PC-9 (cell line): ENCODE measurements around the gene DNAAF1.

ENCODE experiments used
- EZH2 ChIP-seq: fragments of 200-600 bp; sonication (generic); IDR thresholded peaks from 2 replicates; pipeline ENCODE4 v1.8.0; 2017; ENCODE audit warnings: antibody characterized with exemption, low read depth
- TF ChIP-seq, protein P1 (sequence below): fragments of 200-600 bp; sonication (generic); conservative IDR thresholded peaks from 2 replicates; pipeline ENCODE4 v1.6.1; 2017; ENCODE audit warnings: mixed run types, antibody characterized with exemption, mild to moderate bottlenecking, moderate library complexity

DNA sequence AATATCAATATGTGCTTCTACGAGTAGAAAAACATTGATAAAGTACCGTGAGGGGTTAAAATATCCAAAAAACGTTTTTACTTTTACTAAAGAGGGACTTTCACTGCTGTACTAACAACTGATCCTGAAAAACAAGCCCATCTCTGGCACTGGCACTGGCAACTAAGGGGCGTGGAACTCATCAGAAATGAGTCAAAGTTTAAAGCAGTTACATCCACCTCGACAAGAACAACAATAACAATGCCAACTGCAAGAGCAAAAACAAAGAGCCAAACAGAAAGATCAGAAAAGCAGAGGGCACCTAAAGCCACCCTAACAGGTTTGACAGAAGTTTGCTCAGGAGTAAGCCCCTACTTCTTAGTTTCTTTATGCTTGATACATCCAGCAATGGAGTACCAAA, 41.4 kb upstream of the DNAAF1 start:
- TF ChIP-seq, protein P1, sequence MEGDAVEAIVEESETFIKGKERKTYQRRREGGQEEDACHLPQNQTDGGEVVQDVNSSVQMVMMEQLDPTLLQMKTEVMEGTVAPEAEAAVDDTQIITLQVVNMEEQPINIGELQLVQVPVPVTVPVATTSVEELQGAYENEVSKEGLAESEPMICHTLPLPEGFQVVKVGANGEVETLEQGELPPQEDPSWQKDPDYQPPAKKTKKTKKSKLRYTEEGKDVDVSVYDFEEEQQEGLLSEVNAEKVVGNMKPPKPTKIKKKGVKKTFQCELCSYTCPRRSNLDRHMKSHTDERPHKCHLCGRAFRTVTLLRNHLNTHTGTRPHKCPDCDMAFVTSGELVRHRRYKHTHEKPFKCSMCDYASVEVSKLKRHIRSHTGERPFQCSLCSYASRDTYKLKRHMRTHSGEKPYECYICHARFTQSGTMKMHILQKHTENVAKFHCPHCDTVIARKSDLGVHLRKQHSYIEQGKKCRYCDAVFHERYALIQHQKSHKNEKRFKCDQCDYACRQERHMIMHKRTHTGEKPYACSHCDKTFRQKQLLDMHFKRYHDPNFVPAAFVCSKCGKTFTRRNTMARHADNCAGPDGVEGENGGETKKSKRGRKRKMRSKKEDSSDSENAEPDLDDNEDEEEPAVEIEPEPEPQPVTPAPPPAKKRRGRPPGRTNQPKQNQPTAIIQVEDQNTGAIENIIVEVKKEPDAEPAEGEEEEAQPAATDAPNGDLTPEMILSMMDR = no peak
- no peak for TF ChIP-seq EZH2
